RWPE1 (cell line): ENCODE data around the gene SEPHS2.

ENCODE experiments used
- CTCF ChIA-PET: fragments of 350-600 bp; sonication (Branson Sonifier 250); formaldehyde crosslinking; extraction: SDS; loops from one replicate; lab custom pipeline; 2021; lab: Yijun Ruan, JAX
- POLR2A ChIA-PET: fragments of 400-600 bp; formaldehyde crosslinking; extraction: SDS; loops from one replicate; lab custom pipeline; 2020; ENCODE audit warnings: antibody characterized with exemption; ENCODE audit not compliant: low non-redundant PET; lab: Yijun Ruan, JAX
- DNase-seq: peaks from one replicate; pipeline ENCODE4 v3.0.0; 2012; ENCODE audit warnings: low spot score
- H3K27ac ChIP-seq: fragments of 450-650 bp; 2 replicates; pipeline ENCODE4 v1.5.1; 2017
- TF ChIP-seq, protein P1 (sequence below): fragments of 450-650 bp; conservative IDR thresholded peaks from 2 replicates; pipeline ENCODE4 v1.5.1; 2017; ENCODE audit warnings: low read depth, mild to moderate bottlenecking

The SEPHS2 gene

GRCh38 chr16:30490210-30490609, 44.5 kb upstream of the SEPHS2 start:
- peak; percentile 88 for DNase-seq
- ChIA-PET POLR2A (interaction anchor here (0.7 kb wide), 1 partner anchor 26 kb away, joined by 11 read pairs; no protein-coding TSS in a partner anchor), CTCF (interaction anchor here (1.1 kb wide), 1 partner anchor 45 kb away, joined by 9 read pairs; no protein-coding TSS in a partner anchor)

GRCh38 chr16:30488764-30489605, 43.3 kb upstream of the SEPHS2 start:
- CTCF ChIA-PET: interaction anchor here (0.6 kb wide), 1 partner anchor 397 kb away, joined by 5 read pairs; no protein-coding TSS in a partner anchor
- POLR2A ChIA-PET: no interaction called here
- TF ChIP-seq, protein P1, sequence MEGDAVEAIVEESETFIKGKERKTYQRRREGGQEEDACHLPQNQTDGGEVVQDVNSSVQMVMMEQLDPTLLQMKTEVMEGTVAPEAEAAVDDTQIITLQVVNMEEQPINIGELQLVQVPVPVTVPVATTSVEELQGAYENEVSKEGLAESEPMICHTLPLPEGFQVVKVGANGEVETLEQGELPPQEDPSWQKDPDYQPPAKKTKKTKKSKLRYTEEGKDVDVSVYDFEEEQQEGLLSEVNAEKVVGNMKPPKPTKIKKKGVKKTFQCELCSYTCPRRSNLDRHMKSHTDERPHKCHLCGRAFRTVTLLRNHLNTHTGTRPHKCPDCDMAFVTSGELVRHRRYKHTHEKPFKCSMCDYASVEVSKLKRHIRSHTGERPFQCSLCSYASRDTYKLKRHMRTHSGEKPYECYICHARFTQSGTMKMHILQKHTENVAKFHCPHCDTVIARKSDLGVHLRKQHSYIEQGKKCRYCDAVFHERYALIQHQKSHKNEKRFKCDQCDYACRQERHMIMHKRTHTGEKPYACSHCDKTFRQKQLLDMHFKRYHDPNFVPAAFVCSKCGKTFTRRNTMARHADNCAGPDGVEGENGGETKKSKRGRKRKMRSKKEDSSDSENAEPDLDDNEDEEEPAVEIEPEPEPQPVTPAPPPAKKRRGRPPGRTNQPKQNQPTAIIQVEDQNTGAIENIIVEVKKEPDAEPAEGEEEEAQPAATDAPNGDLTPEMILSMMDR: no peak
- peak overlapping the region; percentile 80 for H3K27ac ChIP-seq
- DNase-seq: no peak

More at GRCh38 chr16:30490210-30490609, 44.5 kb upstream of the SEPHS2 start:
- TF ChIP-seq, protein P1: no peak
- peak overlapping the region; percentile 80 for H3K27ac ChIP-seq

DNA sequence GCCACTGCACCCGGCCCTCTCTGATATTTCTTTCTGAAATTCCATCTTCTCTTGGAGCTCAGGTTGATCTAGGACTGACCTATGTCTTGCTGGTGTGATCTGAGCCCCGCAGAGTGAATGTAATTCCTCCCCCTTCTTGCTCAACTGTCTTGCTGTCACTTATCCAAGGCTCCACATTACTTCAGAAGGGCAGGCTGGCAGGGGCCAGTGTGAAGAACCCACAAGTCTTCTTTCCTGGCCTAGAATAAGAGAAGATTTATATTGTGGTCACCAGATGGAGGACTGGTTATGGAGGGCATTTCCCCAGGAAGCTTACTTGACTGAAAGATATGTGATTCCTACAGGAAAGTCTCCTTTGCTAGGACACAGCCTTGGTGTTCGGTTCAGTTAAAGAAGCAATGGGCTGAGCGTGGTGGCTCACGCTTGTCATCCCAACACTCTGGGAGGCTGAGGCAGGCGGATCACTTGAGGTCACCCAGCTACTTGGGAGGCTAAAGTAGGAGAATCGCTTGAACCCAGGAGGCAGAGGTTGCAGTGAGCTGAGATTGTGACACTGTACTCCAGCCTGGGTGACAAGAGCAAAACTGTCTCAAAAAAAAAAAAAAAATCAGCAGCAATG, 40.3 kb upstream of the SEPHS2 start:
- TF ChIP-seq, protein P1: no peak
- ChIA-PET POLR2A (no interaction called here), CTCF (interaction anchor here (0.6 kb wide), 1 partner anchor 468 kb away, joined by 4 read pairs; no protein-coding TSS in a partner anchor)
- no peak for DNase-seq
- no peak overlapping the region for H3K27ac ChIP-seq

DNA sequence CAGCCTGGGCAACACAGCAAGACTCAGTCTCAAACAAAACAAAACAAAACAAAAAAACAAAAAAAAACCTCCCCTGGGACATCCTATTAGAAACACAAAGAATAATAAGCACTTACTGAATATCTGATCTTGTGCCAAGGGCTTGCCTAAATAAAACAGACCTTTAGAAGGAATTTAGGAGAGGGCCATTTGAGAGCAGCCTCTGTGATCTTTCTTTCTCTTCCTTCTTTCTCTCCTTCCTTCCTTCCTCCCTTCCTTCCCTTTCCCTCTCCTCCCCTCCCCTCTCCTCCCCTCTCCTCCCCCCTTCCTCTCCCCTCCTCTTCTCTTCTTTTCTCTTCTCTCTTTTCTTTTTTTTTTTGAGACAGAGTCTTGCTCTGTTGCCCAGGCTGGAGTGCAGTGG, 39.2 kb upstream of the SEPHS2 start:
- POLR2A ChIA-PET: no interaction called here
- CTCF ChIA-PET: no interaction called here
- TF ChIP-seq, protein P1: no peak
- H3K27ac ChIP-seq: no peak overlapping the region
- no peak for DNase-seq

GRCh38 chr16:30482366-30482765, 36.7 kb upstream of the SEPHS2 start:
- DNase-seq: no peak
- no peak overlapping the region for H3K27ac ChIP-seq
- POLR2A ChIA-PET: no interaction called here
- TF ChIP-seq, protein P1: no peak; the same call in 1 of the 2 replicates
- CTCF ChIA-PET: interaction anchor here (0.9 kb wide), 1 partner anchor 33 kb away, joined by 3 read pairs; no protein-coding TSS in a partner anchor

DNA sequence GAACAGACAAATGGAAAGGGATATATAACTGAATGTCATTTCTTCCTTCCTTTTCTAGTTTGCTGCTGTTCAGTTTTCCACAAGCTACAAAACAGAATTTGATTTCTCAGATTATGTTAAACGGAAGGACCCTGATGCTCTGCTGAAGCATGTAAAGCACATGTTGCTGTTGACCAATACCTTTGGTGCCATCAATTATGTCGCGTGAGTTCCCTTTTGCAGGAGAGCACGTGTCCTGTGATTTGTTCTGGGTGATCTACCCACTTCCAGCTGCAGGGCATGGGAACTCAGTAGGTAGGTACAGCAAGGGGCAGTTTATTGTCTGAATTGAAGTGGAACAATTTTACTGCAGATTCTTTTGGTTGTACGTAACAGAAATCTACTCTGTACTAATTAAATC, 35.7 kb upstream of the SEPHS2 start:
- POLR2A ChIA-PET: no interaction called here
- no peak overlapping the region for H3K27ac ChIP-seq
- CTCF ChIA-PET: interaction anchor here (0.6 kb wide), 1 partner anchor 165 kb away, joined by 3 read pairs; no protein-coding TSS in a partner anchor
- TF ChIP-seq, protein P1: no peak
- no peak for DNase-seq
